ENCODE measurements around the gene YIPF6.
"Not testable (repeated sequence)": the region's sequence is repeated elsewhere in the genome, so short reads cannot be mapped to it uniquely, and the experiment has no call there.

The YIPF6 gene

GRCh38 chrX:68506649-68507048 lies 7.8 kb downstream of the YIPF6 start:
- no peaks in the 10 kb centered on the region for H3K79me2 ChIP-seq (ENCODE audit: insufficient read depth, low read length)

GRCh38 chrX:68508799-68509198 lies 9.9 kb downstream of the YIPF6 start:
- no peaks in the 10 kb centered on the region for H3K27me3 ChIP-seq (ENCODE audit: insufficient read depth, low read length)
- no peak overlapping the region for H3K27ac ChIP-seq (ENCODE audit: low read depth, low read length, poor library complexity, severe bottlenecking)
- H3K4me1 ChIP-seq (ENCODE audit: insufficient read depth, low read length, severe bottlenecking): no peaks in the 10 kb centered on the region
- H3K79me2 ChIP-seq (ENCODE audit: insufficient read depth, low read length): no peaks in the 10 kb centered on the region
- H2AFZ ChIP-seq (ENCODE audit: low read length): no peak overlapping the region
- H3K9ac ChIP-seq (ENCODE audit: low read length): no peak overlapping the region
- no peaks in the 10 kb centered on the region for H3F3A ChIP-seq (ENCODE audit: insufficient read depth, low read length)
- TF ChIP-seq CTCF (IDR thresholded peaks at IDR 0.05; ENCODE audit: low read length): no peak
- TF ChIP-seq EZH2 (IDR thresholded peaks at IDR 0.05; ENCODE audit: borderline replicate concordance, low read length): no peak
- no peak overlapping the region for H3K4me3 ChIP-seq (ENCODE audit: low read depth, low read length, poor library complexity, severe bottlenecking)
- H3K4me2 ChIP-seq (ENCODE audit: low read length): no peak overlapping the region
- peaks cover 10% of the 10 kb centered on the region; the same call in 1 of the 2 replicates for H3K36me3 ChIP-seq (ENCODE audit: insufficient read depth, low read length)
- no peaks in the 10 kb centered on the region for H3K9me2 ChIP-seq (ENCODE audit: low read depth, low read length)
- H3K9me3 ChIP-seq (ENCODE audit: low read length): no peaks in the 10 kb centered on the region
- no peaks in the 10 kb centered on the region for H4K20me1 ChIP-seq (ENCODE audit: insufficient read depth, low read length)

More at GRCh38 chrX:68506649-68507048, 7.8 kb downstream of the YIPF6 start:
- Histone ChIP-seq H2AFZ (ENCODE audit: low read length) (no peak overlapping the region), H3K4me1 (ENCODE audit: insufficient read depth, low read length, severe bottlenecking) (no peaks in the 10 kb centered on the region), H3K27me3 (ENCODE audit: insufficient read depth, low read length) (no peaks in the 10 kb centered on the region), H3K9ac (ENCODE audit: low read length) (no peak overlapping the region), H3K4me3 (ENCODE audit: low read depth, low read length, poor library complexity, severe bottlenecking) (no peak overlapping the region), H3K36me3 (ENCODE audit: insufficient read depth, low read length) (peaks cover 5% of the 10 kb centered on the region; the same call in 1 of the 2 replicates), H3K9me2 (ENCODE audit: low read depth, low read length) (no peaks in the 10 kb centered on the region), H3F3A (ENCODE audit: insufficient read depth, low read length) (no peaks in the 10 kb centered on the region), H3K4me2 (ENCODE audit: low read length) (no peak overlapping the region), H3K27ac (ENCODE audit: low read depth, low read length, poor library complexity, severe bottlenecking) (no peak overlapping the region), H4K20me1 (ENCODE audit: insufficient read depth, low read length) (no peaks in the 10 kb centered on the region), H3K9me3 (ENCODE audit: low read length) (no peaks in the 10 kb centered on the region)
- TF ChIP-seq EZH2 (IDR thresholded peaks at IDR 0.05; ENCODE audit: borderline replicate concordance, low read length) (no peak), CTCF (IDR thresholded peaks at IDR 0.05; ENCODE audit: low read length) (no peak)

GRCh38 chrX:68511255-68511654 lies 12.4 kb downstream of the YIPF6 start:
- Histone ChIP-seq H3K4me3 (ENCODE audit: low read depth, low read length, poor library complexity, severe bottlenecking) (no peak overlapping the region), H3F3A (ENCODE audit: insufficient read depth, low read length) (no peaks in the 10 kb centered on the region), H3K9ac (ENCODE audit: low read length) (no peak overlapping the region), H3K36me3 (ENCODE audit: insufficient read depth, low read length) (peaks cover 13% of the 10 kb centered on the region; the same call in 1 of the 2 replicates), H3K79me2 (ENCODE audit: insufficient read depth, low read length) (no peaks in the 10 kb centered on the region), H3K27ac (ENCODE audit: low read depth, low read length, poor library complexity, severe bottlenecking) (no peak overlapping the region), H3K4me2 (ENCODE audit: low read length) (no peak overlapping the region), H3K9me3 (ENCODE audit: low read length) (no peaks in the 10 kb centered on the region), H4K20me1 (ENCODE audit: insufficient read depth, low read length) (no peaks in the 10 kb centered on the region), H3K27me3 (ENCODE audit: insufficient read depth, low read length) (no peaks in the 10 kb centered on the region), H3K9me2 (ENCODE audit: low read depth, low read length) (no peaks in the 10 kb centered on the region), H2AFZ (ENCODE audit: low read length) (no peak overlapping the region), H3K4me1 (ENCODE audit: insufficient read depth, low read length, severe bottlenecking) (no peaks in the 10 kb centered on the region)
- TF ChIP-seq EZH2 (IDR thresholded peaks at IDR 0.05; ENCODE audit: borderline replicate concordance, low read length) (no peak), CTCF (IDR thresholded peaks at IDR 0.05; ENCODE audit: low read length) (peak; percentile 49)

GRCh38 chrX:68524680-68525079 lies 25.8 kb downstream of the YIPF6 start:
- H3K9ac ChIP-seq (ENCODE audit: low read length); H3K27ac ChIP-seq (ENCODE audit: low read depth, low read length, poor library complexity, severe bottlenecking); H3K9me3 ChIP-seq (ENCODE audit: low read length); H2AFZ ChIP-seq (ENCODE audit: low read length); H3K4me1 ChIP-seq (ENCODE audit: insufficient read depth, low read length, severe bottlenecking); H3K4me3 ChIP-seq (ENCODE audit: low read depth, low read length, poor library complexity, severe bottlenecking); H3K4me2 ChIP-seq (ENCODE audit: low read length); H3K79me2 ChIP-seq (ENCODE audit: insufficient read depth, low read length); H3F3A ChIP-seq (ENCODE audit: insufficient read depth, low read length); H3K9me2 ChIP-seq (ENCODE audit: low read depth, low read length); H4K20me1 ChIP-seq (ENCODE audit: insufficient read depth, low read length); H3K27me3 ChIP-seq (ENCODE audit: insufficient read depth, low read length): not testable (repeated sequence)
- H3K36me3 ChIP-seq (ENCODE audit: insufficient read depth, low read length): peaks cover 30% of the 10 kb centered on the region
